Type B pancreatic cell (in vitro differentiated cells): ENCODE measurements around the gene PEF1. TPM values are rescaled to one million over a fixed set of nuclear protein-coding genes. Genes with fewer than 3 reads are reported as not detected.

Source experiments
- DNase-seq: peaks from one replicate; pipeline ENCODE4 v3.0.0; 2021; ENCODE audit warnings: mixed read lengths; ENCODE audit not compliant: unreplicated experiment; ENCODE audit errors: extremely low spot score
- H3K27ac Mint-ChIP-seq: 2 replicates; pipeline ENCODE4 v1.8.0; 2021; ENCODE audit warnings: mild to moderate bottlenecking, mixed read lengths
- H3K27me3 Mint-ChIP-seq: 2 replicates; pipeline ENCODE4 v1.8.0; 2021; ENCODE audit warnings: mixed read lengths
- H3K36me3 Mint-ChIP-seq: 2 replicates; pipeline ENCODE4 v1.8.0; 2021; ENCODE audit warnings: mixed read lengths
- H3K4me1 Mint-ChIP-seq: one replicate; pipeline ENCODE4 v1.8.0; 2021; ENCODE audit warnings: mixed read lengths; ENCODE audit not compliant: unreplicated experiment
- H3K4me3 Mint-ChIP-seq: 2 replicates; pipeline ENCODE4 v1.8.0; 2021; ENCODE audit warnings: mild to moderate bottlenecking, mixed read lengths
- H3K9me3 Mint-ChIP-seq: 2 replicates; pipeline ENCODE4 v1.8.0; 2021; ENCODE audit warnings: mixed read lengths
- CTCF ChIP-seq: fragments of 200-600 bp; sonication (generic); conservative IDR thresholded peaks from 2 replicates; pipeline ENCODE4 v1.5.0; 2021; ENCODE audit warnings: antibody characterized with exemption, mild to moderate bottlenecking
- total RNA-seq: library from RNA; stranded (reverse); gene quantifications from 2 replicates; pipeline ENCODE4 v1.2.1, GENCODE V29; 2021; ENCODE audit warnings: low replicate concordance

The PEF1 gene
- total RNA-seq, 1 donor from 2014 or later = 45.2 TPM

GRCh38 chr1:31681415-31681814, 36.7 kb upstream of the PEF1 start:
- Mint-ChIP-seq H3K9me3 (no peaks in the 10 kb centered on the region), H3K27me3 (peaks cover 8% of the 10 kb centered on the region), H3K27ac (no peak overlapping the region), H3K4me3 (no peak overlapping the region), H3K4me1 (no peaks in the 10 kb centered on the region), H3K36me3 (no peaks in the 10 kb centered on the region)
- no peak for DNase-seq
- no peak for TF ChIP-seq CTCF

- no peak overlapping the region for H3K27ac Mint-ChIP-seq
- no peaks in the 10 kb centered on the region for H3K36me3 Mint-ChIP-seq
- H3K4me3 Mint-ChIP-seq = no peak overlapping the region
- H3K27me3 Mint-ChIP-seq = peaks cover 8% of the 10 kb centered on the region
- no peak for DNase-seq
- no peaks in the 10 kb centered on the region for H3K4me1 Mint-ChIP-seq
- no peak for TF ChIP-seq CTCF
- no peaks in the 10 kb centered on the region for H3K9me3 Mint-ChIP-seq
Observed at GRCh38 chr1:31679676-31680230, 35.1 kb upstream of the PEF1 start.

GRCh38 chr1:31679091-31679490, 34.4 kb upstream of the PEF1 start:
- no peak overlapping the region for H3K4me3 Mint-ChIP-seq
- no peaks in the 10 kb centered on the region for H3K9me3 Mint-ChIP-seq
- peaks cover 8% of the 10 kb centered on the region for H3K27me3 Mint-ChIP-seq
- H3K27ac Mint-ChIP-seq = no peak overlapping the region
- no peak for TF ChIP-seq CTCF
- DNase-seq = no peak
- H3K4me1 Mint-ChIP-seq = no peaks in the 10 kb centered on the region
- no peaks in the 10 kb centered on the region for H3K36me3 Mint-ChIP-seq

GRCh38 chr1:31678681-31679080, 34.0 kb upstream of the PEF1 start:
- no peaks in the 10 kb centered on the region for H3K36me3 Mint-ChIP-seq
- H3K27ac Mint-ChIP-seq = no peak overlapping the region
- no peak for TF ChIP-seq CTCF
- no peak overlapping the region for H3K4me3 Mint-ChIP-seq
- no peaks in the 10 kb centered on the region for H3K9me3 Mint-ChIP-seq
- peaks cover 8% of the 10 kb centered on the region for H3K27me3 Mint-ChIP-seq
- DNase-seq = no peak
- no peaks in the 10 kb centered on the region for H3K4me1 Mint-ChIP-seq

GRCh38 chr1:31677949-31678348, 33.3 kb upstream of the PEF1 start:
- no peak overlapping the region for H3K4me3 Mint-ChIP-seq
- H3K36me3 Mint-ChIP-seq = no peaks in the 10 kb centered on the region
- TF ChIP-seq CTCF = no peak
- H3K27ac Mint-ChIP-seq = no peak overlapping the region
- no peak for DNase-seq
- H3K9me3 Mint-ChIP-seq = no peaks in the 10 kb centered on the region
- H3K4me1 Mint-ChIP-seq = no peaks in the 10 kb centered on the region
- H3K27me3 Mint-ChIP-seq = peaks cover 8% of the 10 kb centered on the region

- no peaks in the 10 kb centered on the region for H3K4me1 Mint-ChIP-seq
- no peak overlapping the region for H3K27ac Mint-ChIP-seq
- H3K9me3 Mint-ChIP-seq = no peaks in the 10 kb centered on the region
- TF ChIP-seq CTCF = no peak
- peaks cover 8% of the 10 kb centered on the region for H3K27me3 Mint-ChIP-seq
- H3K4me3 Mint-ChIP-seq = no peak overlapping the region
- no peak for DNase-seq
- no peaks in the 10 kb centered on the region for H3K36me3 Mint-ChIP-seq
Observed at GRCh38 chr1:31677401-31677800, 32.7 kb upstream of the PEF1 start.
